HG02623 (cell line): ENCODE results near the gene SHLD2.
"Not testable (repeated sequence)": the region's sequence is repeated elsewhere in the genome, so short reads cannot be mapped to it uniquely, and the experiment has no call there.

Experiments used
- ATAC-seq: cut with Tn5 transposase; IDR thresholded peaks from one replicate; pipeline ENCODE4 v1.9.1; 2021; ENCODE audit warnings: moderate library complexity; ENCODE audit not compliant: unreplicated experiment

Gene SHLD2

GRCh38 chr10:87210309-87210708, 115.3 kb downstream of the SHLD2 start:
- ATAC-seq = not testable (repeated sequence)

GRCh38 chr10:87211848-87212247, 116.8 kb downstream of the SHLD2 start:
- not testable (repeated sequence) for ATAC-seq

GRCh38 chr10:87213150-87213765, 118.3 kb downstream of the SHLD2 start:
- not testable (repeated sequence) for ATAC-seq

GRCh38 chr10:87213806-87214205, 118.8 kb downstream of the SHLD2 start:
- ATAC-seq = not testable (repeated sequence)

GRCh38 chr10:87216120-87216519, 121.1 kb downstream of the SHLD2 start:
- not testable (repeated sequence) for ATAC-seq

- not testable (repeated sequence) for ATAC-seq
These were observed 124.4 kb downstream of the SHLD2 start for GRCh38 chr10:87219370-87219769.

- ATAC-seq = not testable (repeated sequence)
These were observed 127.8 kb downstream of the SHLD2 start for GRCh38 chr10:87222789-87223188.

GRCh38 chr10:87225148-87225547, 130.1 kb downstream of the SHLD2 start, which contains the start of gene NUTM2A:
Gene NUTM2A, plus strand, starts transcription at chr10:87225448. Its CDS starts 383 bp downstream, at chr10:87225831.
- not testable (repeated sequence) for ATAC-seq

- not testable (repeated sequence) for ATAC-seq
These were observed 133.2 kb downstream of the SHLD2 start for GRCh38 chr10:87228247-87228646.

GRCh38 chr10:87229211-87229610, 134.2 kb downstream of the SHLD2 start:
- ATAC-seq = not testable (repeated sequence)

GRCh38 chr10:87234854-87235253, 139.8 kb downstream of the SHLD2 start:
- not testable (repeated sequence) for ATAC-seq

- ATAC-seq = not testable (repeated sequence)
These were observed 142.2 kb downstream of the SHLD2 start for GRCh38 chr10:87237244-87237643.

GRCh38 chr10:87239346-87239808, 144.4 kb downstream of the SHLD2 start:
- ATAC-seq = not testable (repeated sequence)
